ENCODE data around the gene FRS3.

FRS3 gene

DNA sequence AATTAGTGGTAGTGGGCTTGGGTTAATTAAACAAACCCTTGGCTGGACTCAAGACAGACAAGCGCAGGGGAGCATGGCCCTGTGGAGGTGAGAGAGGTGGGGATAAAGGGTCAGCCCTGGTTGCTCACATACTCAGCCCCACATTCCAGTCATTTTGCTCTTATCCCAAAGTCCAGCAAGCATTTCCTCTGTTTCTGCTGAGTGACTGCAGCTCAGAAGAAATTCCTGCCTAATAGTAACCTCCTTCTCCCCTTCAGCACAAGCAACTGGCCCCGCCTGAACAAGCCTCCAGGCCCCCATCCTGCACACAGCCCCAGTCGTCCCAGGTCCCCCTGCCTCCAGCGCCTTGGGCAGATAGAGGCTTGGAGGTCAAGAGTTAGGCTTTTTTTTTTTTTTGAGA, 40.7 kb downstream of the FRS3 start:
- no peak for DNase-seq

DNA sequence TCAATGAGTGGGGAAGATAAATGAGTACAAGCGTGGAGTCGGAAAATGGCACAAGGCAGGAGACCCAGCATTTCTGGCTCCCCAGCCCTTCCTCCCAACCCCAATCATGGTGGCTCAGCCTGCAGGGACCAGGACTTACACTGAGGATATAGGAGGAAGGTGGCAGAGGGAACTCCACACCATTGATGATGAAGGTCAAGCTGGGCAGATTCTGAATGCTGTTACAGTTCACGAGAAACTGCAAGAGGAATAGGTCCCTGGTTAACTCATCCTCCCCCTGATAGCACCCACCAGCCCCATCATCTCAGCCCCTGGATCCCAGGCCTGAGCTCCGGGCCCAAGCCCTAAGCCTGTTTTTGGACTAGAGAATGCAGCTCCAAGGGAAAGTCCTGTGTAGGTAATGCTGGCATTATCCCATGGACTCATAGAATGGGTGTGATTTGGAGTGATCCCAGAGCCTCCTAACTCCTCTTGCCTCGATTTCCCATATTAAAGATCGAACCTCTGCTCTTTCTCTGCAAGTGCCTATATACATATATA, 42.0 kb downstream of the FRS3 start:
- no peak for DNase-seq

DNA sequence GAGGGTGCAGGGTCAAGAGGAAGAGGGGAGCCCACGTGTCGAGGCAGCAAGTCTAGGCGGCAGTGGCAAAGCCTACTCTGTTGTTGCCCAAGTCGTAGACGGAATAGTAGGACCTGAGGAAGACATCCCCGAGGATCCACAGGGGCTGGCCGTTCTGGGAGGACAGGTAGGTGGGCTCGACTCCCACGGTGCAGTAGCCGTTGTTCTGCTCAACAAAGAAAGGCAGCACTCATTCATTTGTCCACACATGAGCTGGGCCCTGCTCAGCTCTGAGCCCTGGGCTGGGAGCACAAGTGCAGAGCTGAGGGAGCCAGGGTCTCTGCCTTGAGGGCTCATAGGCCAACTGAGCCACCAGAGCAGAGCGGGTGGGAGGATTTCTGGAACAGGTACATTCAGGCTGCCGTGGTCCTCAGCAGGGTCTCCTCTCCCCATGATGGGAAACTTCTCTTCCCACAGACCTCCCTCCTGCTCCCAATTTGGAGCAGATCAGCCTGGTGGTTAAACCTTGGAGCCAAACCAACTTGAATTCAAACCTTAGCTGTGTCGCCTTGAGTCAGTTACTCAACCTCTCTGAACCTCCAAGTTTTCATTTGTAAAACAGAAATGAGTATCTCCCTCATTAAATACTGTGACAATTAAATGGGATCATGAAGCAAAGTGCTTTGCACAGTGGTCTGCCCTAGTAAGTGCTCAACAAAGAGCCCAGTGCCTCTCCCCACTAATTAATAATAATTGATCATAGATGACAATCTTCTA, 42.7 kb downstream of the FRS3 start:
- DNase-seq: no peak

DNA sequence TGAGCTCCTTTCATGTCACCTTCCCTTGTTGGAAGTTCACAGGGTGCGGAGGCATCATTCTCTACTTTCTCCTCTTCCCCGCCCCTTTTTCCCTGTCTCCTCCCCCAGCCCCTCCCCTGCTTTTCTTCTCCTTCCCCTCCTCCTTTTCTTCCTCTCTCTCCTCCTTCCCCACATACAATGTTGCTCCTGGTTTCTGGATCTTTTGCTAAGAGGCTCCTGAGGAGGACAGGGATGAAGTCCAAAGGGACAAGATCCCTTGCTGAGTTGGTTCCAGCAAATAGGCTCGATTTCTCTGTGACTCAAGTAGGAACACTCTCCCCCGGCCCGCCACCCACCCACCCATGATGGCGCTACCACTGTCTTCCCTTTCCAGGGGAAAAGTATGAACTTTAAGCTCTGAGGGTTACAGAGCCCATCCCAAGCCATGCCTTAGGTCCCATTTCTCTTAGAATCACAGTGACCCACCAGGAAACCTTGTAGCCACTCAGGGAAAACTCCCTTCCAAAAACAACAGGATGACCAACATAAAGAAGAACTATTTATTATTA, 43.4 kb downstream of the FRS3 start:
- DNase-seq: no peak

DNA sequence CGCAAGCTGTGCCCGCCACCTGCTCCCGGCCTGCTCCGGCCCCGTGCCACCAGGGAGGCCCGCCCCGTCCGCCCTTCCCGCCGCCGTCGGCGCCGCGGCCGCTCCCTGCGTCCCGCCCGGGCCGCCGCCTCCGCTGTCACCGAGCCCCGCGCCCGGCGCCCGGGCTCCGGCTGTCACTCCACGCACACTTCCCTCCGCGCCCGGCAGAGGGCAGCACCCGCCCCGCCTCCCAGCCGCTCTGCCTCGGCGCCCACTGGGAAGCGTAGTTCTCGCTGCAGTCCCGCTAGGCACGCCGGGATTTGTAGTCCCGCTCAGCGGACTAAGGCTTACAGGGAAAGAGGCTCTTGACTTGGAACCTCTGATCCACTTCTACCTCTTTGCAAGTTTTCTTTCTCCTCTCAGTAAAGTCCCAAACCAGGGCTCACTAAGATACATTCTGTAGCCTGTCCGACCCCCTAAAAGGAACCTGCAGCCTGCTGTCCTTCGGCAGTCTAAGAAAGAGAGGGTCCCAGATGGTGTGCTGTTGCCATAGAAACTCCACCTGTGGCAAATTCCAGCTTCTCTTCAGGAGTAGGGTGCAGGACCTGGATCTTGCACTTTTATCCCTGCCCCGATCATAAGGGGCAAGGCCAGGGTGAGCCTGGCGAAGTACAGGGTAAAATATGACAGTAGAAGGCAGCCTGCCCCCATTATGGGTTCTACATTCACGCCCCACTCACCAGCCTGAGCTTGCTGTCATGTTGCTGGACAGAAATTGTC, 44.1 kb downstream of the FRS3 start, which contains the start of gene TFEB:
TSS of gene TFEB (minus strand) at position 182 of the 759 bp plus-strand sequence. CDS start 44,395 bp downstream, outside the sequence.
- DNase-seq: peak; percentile 64

DNA sequence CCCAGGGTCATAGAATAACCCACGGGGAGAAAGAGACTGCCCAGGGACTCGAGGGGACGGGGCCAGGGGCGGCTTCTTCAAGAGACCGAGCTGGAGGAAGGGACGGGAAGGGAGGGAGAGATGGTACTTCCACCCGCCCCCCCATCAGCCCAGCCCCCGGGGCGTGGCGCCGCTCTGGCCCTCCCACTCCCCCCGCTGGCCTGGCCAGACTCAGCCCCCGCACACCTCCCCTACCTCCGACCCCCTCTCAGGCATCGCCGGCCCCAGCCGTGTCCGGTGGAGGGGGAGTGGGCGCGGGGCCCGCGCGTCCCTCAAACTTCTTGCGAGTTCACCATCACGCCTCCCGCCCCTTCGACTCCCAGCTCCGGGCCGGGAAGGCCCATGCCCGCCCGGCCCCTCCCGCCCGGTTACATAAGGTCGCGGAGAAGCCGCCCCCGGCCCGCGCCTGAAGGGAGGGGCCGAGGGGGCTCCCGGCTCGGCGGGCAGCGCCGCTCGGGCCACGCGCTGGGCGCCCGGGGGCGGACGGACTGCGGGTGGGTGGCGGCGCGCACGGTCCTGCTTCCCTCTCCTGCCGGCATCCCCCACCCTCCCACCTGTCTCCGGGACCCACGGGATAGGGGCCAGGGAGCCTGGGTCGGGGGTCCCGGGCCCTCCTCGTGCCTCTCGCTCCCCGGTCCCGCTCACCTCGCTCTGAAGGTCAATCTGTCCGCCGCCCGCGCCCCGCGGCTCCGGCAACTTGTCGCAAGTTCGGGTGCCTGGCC, 44.9 kb downstream of the FRS3 start:
- DNase-seq: peak; percentile 45

DNA sequence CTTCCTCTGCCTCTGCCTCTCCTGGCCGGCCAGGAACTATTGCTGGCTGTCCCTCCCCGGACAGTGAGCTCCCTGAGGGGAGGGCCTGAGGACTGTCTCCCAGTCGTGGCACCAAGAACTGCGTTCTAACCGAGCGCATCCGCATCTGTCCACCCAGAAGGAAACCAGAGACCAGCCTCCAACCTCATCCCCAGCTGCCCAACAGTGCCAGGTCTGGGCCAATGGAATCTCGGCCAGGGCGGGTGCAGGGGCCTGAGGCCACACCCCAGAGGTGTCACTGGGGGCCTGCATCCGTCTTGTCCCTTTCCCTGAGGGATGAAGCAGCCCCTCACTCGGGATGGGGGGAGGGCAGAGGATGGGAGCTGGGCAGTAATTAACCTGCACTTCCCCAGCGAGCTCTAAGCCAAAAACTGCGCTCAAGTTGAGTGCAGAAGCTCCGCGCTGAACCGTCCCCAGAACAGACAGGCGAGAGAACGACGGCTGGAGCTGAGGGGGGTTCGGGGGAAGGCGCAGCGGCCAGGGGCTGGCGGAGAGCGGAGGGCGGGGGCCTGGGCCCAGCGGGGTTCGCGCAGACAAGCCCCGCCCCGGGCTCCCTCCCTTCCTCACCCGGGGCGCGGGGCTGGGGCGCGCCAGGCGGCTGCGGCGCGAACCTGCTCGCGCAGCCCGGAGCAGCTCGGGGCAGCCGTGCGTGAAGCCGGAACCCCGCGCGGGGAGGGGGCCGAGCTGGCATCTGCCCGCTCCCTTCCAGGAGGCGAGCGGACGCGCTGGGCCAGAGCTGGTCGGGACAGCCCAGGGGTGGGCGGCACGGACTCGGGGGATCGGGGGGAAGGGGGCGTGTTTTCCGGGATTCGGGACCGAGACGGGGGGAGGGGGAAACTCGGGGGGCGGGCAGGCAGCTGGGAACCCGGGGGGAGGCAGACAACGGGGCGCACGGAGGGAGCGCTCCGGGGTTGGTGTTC, 45.7 kb downstream of the FRS3 start:
- DNase-seq: peak; percentile 68

DNA sequence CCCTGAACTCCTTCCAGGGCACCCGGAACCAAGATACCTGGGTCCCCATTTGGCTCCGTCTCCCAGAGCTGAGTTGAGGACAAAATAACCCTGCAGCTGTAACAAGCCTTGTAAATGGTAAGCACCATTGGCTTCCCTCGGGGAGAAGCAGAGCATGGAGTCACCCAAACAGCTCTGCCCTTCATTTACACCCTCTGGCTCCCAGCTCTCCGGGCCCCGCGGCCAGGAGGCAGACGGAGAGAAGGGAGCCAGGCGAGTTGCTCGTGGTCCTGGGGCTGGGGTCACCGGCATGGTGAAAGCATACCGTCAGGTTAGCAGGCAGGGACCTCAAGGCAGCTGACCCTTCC, 46.4 kb downstream of the FRS3 start:
- DNase-seq: no peak

DNA sequence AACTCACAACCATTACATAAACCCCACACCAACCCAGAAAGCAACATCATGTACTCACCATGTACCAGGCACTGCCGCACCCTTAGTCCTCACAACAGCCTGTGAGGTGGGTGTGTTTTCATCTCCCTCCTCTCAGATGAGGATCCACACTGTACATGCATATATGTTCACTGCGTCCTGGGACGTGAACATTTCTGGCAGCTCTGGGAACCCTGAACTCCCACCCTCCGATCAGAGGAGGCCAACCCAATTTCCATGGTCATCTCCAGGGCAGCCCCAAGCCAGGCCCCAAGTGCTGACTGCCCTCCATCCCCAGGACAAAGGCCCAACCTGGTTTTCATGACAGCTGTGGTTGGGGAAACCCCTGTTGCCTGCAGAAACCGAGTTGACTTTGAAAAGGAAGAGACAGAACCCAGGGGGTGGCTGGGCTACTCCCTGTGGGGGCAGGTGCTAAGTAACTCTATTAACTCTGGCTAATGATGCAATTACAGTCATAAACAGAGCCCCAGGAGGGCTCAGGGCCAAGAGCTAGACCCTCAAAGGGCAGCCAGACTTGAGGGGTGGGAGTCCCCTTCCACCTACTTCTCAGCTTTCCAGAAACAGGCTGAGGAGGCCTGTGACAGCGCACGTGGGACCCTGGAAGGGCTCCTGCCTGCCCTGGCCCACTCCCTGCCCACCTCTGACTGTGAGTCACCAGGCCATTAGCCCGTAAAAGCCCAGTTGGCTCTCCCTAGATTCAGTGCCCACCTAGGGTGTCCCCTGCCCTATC, 46.9 kb downstream of the FRS3 start:
- DNase-seq: no peak

DNA sequence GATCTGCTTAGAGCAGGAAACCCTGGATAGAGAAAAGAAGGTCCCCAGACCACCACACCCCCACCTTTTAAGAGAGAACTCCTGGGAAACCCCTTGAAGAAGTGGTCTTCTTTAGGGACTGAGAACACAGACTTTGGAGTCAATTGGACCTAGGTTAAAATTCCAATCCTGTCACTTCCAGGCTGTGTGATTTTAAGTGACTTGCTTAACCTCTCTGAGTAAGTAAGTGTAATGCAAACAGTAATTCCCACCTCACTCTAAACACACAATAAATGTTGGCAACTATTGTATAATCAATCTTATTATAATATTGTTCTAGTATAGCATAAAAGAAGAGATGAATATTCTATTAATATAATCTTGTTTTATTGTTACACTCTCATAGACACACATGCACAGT, 47.6 kb downstream of the FRS3 start:
- DNase-seq: no peak

DNA sequence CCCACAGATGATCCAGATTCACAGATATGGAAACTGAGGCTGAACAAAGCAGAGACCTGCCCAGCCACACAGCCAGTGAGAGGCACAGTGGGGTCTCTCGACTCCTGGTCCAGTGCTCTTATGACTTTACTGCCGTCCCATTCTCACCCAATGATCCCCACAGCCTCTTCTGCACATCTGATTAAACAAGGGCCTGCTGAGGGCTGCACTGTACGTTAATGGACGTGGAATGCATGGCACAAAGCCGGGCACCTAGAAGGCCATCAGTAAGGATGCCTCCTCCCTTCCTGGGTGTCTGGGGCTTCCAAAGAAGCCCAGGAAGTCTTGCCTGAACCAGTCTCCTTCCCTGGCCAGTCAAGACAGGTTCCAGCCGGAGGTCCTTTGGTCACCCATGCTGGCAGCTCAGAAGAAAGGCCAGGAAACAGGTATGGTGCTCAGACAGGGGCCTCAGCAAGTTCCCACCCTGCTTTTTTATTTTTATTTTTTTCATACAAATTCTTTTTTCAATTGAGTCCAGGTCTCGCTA, 48.1 kb downstream of the FRS3 start:
- no peak for DNase-seq

DNA sequence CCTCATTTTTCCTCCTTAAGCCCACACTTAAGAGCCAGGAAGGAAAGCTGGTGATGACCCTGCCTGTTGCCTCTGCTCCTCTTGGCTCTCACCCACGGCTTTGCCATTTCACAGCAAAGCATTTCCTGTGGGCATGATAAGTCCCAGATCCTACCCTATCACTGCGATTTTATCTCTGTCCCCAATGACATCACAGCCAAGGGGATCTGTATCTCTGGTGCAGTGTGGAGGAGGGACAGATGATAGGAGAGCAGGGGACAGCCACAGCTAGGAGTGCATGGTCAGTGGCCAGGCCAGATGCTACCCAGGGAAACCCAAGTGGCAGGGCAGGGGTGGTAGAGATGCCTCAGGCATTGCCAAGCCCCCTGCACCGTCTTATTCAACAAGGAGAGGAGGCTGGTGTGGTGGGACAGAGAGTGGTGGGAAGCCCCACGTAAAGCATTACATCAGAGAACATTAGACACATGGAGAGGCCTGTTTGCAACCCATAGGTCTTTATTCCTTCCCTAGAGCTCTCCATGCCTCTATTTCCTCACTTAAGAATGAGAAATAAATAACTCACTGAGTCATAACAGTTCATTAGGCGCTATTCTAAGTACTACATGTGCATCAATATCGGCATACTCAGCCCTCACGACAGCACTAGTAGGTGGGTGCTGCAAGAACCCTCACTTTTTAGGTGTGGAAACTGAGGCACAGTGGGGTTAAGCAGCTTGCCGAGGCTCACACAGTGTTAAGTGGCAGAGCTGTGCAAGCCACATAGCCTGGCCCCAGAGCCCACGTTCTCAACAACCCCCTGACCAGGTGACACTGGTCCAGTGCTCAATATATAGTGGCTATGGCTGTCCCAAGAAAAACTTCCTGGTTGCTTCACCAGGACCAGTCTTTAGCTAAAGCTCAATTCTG, 48.9 kb downstream of the FRS3 start:
- DNase-seq: no peak

DNA sequence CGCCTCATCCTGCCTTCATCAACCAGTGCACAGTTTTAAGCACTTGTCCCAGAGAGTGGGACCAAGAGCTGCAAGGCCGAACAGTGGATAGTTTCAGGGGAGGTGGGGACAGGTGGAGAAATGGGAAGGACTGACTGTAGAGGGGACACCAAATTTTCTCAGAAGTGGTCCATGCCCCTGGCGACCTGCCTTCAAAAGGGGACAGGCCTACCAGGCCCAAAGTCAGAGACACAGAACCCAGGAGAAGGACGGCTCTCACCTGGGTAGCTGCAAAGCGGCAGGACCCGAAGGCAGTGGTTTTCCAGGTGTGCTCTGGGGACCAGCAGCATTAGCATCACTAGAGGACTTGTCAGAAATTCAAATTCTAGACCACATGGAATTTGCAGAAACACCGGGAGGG, 50.1 kb downstream of the FRS3 start:
- DNase-seq: no peak

DNA sequence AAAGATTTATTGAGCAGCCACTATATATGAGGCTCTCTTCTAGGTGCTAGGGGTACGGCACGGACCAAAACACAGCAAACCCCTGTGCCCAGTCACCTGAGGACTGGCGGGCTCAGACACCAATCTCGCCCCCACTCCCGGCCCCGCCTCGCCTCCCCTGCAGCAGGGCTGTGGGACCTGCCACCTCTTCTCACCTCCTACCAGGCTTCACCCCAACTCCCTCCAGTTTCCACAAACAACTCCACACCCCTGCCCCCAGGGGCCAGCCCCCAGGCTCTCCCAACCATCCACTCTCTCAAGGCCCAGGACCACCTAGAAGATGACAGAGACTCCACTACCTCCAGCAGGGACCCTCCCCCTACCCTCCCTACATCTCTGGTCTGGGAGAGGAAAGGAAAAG, 50.7 kb downstream of the FRS3 start:
- DNase-seq: no peak

DNA sequence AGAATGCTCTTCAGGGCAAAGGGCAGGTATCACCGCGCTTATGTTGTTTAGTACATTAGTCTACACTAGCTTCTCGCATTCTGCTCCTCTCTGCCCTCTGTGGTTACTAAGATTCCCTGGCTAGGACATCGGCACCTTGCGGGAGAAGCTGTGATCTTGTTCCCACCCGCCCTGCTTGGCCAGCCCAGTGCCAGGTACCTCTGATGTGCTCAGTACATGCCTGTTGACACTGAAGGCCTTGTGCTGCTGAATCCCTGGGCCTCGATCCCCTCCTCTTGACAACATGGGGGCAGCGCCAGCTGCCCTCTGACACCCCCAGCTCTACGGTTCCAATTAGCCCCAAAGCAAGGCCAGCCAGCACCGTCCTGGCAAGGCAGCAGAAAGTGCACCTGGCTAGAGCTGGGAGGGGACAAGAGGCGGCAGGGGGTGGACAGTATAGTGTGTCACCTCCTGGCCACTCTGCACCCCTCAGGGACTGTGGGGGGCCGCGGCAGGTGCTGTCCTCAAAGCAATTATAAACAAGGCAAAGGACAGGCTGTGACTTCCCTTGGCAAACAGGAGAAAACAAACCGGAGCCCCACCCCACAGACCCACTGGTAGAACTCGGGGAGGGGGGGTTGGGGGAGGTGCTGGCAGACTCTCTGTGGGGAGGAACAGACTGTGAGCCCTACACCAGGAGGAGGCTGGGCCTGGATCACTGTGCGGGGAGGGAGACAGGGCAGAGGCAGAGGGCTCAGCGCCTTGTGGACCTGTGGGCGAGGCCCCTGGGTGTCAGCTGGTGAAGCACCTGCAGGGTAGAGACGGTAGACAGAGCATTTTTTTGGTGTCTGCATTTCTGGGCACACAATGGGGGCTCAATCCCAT, 51.4 kb downstream of the FRS3 start:
- DNase-seq: no peak

DNA sequence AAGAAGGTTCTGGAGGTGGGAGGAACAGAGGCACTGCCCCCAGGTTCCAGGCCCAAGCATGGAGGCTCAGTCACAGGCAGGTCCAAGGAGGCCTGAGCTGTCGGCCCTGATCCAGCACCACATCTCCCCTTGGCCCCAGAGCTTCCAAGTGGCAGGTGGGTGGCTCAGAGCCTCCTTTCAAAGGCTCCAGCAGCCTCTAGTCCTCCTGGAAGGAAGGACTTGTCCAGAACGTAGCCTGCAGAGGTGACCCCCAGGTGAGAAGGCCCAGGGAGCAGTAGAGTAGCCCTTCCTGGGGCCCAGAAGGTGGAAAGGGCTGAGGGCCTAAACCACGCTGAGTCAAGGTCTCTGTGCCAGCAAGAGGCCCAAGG, 52.0 kb downstream of the FRS3 start:
- no peak for DNase-seq

DNA sequence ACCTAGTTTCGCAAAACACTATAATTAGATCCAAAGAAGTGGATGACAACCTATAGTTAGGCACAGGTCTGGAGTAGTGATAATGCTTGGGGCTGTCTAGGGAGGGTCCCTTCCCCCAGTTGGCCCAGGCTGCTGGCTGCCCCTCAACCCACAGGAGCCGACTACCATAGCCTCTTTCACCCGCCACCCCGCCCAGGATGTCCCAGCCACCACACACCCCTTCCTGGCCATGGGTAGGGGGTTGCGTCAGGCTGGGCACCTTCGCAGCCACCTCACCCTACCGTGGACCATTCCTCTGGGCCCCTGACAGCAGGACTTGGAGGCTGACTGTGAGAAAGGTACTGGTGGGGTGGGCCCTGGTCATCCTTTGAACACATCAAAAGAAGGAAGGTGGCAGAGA, 52.8 kb downstream of the FRS3 start:
- DNase-seq: no peak

DNA sequence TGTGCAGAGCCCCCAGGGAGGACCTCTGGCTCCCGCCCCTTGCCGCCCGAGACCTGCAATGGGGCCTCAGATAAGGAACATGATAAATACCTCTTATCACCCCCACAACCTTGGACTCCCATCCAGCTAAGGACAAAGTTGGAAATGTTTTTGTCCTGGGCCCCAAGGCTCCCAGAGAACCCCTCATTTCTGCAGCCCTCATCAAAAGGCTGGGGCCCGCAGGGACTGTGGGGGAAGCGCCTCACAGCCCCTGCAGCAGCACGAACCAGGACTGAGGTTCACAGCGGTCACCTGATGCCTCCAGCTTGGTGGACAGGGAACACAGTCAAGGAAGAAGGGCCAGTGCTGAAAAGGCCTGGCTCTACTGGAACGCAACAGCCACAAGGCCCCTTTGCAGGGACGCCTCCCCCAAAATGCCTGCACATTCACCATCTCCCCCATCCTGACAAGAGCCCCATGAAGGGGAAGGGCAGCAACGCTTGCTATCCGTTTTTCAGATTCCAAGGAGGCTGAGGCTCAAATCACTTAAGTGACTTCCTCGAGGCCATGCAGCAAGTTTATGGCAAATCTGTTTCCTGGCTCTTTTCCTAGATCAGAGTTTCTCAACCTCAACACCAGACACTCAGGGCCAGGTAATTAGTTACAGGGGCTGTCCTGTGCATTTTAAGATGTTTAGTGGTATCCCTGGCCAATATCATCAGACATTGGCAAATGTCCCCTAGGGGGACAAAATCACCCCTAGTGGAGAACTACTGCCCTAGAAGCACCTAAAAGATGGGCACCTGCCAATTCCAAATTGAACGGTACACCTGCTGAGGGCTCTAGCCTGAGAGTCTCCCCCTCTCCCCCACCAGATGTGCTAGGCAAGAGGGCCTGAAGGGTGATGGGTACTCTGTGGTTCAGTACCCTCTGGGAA, 54.9 kb downstream of the FRS3 start:
- DNase-seq: no peak

Data from NCI-H446 treated with DMSO at 0.1 percent for 48 hours (cell line).